ENCODE results near the gene LRMDA. TPM values are rescaled to one million over a fixed set of nuclear protein-coding genes. Genes with fewer than 3 reads are reported as not detected.

LRMDA gene
- total and polyA plus RNA-seq, 2 of the 8 experiments (the other 6 are each of a cell fraction or from before 2014, with no cell fraction given) = 0.86 to 2.8 TPM

DNA sequence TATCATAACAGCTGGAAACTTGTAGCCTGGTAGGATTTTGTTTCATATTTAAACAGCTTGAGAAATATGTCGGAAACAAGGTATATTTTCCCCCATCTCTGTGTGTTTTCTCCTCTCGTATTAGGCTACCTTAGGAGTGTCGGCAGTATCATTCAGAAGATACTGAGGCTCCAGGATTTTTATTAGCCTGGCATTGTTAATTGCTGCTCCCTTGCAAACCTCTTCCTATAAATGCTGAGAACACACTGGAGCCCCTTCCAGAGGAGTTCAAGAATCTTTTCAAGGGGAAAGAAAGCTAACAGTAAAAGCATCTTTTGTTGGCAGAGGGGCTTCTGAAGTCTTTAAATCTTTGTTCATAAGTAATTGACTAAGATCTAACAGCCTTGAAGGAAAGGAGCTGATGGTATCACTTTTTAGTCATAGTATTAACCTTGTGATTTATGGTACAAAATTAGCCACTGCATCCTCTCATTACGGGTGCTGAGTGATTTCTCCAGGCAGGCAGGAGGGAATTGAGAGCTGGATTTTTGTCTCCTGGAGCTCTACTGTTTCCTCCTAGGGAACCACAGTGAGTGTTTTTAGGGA, 998.7 kb downstream of the LRMDA start (continued):
- TF ChIP-seq, protein P1, sequence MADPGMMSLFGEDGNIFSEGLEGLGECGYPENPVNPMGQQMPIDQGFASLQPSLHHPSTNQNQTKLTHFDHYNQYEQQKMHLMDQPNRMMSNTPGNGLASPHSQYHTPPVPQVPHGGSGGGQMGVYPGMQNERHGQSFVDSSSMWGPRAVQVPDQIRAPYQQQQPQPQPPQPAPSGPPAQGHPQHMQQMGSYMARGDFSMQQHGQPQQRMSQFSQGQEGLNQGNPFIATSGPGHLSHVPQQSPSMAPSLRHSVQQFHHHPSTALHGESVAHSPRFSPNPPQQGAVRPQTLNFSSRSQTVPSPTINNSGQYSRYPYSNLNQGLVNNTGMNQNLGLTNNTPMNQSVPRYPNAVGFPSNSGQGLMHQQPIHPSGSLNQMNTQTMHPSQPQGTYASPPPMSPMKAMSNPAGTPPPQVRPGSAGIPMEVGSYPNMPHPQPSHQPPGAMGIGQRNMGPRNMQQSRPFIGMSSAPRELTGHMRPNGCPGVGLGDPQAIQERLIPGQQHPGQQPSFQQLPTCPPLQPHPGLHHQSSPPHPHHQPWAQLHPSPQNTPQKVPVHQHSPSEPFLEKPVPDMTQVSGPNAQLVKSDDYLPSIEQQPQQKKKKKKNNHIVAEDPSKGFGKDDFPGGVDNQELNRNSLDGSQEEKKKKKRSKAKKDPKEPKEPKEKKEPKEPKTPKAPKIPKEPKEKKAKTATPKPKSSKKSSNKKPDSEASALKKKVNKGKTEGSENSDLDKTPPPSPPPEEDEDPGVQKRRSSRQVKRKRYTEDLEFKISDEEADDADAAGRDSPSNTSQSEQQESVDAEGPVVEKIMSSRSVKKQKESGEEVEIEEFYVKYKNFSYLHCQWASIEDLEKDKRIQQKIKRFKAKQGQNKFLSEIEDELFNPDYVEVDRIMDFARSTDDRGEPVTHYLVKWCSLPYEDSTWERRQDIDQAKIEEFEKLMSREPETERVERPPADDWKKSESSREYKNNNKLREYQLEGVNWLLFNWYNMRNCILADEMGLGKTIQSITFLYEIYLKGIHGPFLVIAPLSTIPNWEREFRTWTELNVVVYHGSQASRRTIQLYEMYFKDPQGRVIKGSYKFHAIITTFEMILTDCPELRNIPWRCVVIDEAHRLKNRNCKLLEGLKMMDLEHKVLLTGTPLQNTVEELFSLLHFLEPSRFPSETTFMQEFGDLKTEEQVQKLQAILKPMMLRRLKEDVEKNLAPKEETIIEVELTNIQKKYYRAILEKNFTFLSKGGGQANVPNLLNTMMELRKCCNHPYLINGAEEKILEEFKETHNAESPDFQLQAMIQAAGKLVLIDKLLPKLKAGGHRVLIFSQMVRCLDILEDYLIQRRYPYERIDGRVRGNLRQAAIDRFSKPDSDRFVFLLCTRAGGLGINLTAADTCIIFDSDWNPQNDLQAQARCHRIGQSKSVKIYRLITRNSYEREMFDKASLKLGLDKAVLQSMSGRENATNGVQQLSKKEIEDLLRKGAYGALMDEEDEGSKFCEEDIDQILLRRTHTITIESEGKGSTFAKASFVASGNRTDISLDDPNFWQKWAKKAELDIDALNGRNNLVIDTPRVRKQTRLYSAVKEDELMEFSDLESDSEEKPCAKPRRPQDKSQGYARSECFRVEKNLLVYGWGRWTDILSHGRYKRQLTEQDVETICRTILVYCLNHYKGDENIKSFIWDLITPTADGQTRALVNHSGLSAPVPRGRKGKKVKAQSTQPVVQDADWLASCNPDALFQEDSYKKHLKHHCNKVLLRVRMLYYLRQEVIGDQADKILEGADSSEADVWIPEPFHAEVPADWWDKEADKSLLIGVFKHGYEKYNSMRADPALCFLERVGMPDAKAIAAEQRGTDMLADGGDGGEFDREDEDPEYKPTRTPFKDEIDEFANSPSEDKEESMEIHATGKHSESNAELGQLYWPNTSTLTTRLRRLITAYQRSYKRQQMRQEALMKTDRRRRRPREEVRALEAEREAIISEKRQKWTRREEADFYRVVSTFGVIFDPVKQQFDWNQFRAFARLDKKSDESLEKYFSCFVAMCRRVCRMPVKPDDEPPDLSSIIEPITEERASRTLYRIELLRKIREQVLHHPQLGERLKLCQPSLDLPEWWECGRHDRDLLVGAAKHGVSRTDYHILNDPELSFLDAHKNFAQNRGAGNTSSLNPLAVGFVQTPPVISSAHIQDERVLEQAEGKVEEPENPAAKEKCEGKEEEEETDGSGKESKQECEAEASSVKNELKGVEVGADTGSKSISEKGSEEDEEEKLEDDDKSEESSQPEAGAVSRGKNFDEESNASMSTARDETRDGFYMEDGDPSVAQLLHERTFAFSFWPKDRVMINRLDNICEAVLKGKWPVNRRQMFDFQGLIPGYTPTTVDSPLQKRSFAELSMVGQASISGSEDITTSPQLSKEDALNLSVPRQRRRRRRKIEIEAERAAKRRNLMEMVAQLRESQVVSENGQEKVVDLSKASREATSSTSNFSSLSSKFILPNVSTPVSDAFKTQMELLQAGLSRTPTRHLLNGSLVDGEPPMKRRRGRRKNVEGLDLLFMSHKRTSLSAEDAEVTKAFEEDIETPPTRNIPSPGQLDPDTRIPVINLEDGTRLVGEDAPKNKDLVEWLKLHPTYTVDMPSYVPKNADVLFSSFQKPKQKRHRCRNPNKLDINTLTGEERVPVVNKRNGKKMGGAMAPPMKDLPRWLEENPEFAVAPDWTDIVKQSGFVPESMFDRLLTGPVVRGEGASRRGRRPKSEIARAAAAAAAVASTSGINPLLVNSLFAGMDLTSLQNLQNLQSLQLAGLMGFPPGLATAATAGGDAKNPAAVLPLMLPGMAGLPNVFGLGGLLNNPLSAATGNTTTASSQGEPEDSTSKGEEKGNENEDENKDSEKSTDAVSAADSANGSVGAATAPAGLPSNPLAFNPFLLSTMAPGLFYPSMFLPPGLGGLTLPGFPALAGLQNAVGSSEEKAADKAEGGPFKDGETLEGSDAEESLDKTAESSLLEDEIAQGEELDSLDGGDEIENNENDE (IDR thresholded peaks at IDR 0.05; ENCODE audit: insufficient replicate concordance, low read length) = no peak
- TF ChIP-seq GABPA (IDR thresholded peaks at IDR 0.05; ENCODE audit: borderline replicate concordance, insufficient read depth, low read length) (no peak), HDAC2 (IDR thresholded peaks at IDR 0.05; ENCODE audit: borderline replicate concordance in 1 of 2, low read depth in 2 of 2, low read length in 2 of 2) (no peak)
